ENCODE results near the gene ZNF732. TPM values are rescaled to one million over a fixed set of nuclear protein-coding genes. Genes with fewer than 3 reads are reported as not detected.

ZNF732 gene
- total and polyA plus RNA-seq, 9 of the 15 experiments (the other 6 are each of a cell fraction or from before 2014, with no cell fraction given): 0.06 to 0.36 (median 0.15) TPM; not detected in 1

- TF ChIP-seq ZNF707 (CRISPR knock-in tag; conservative IDR thresholded peaks at IDR 0.05): no peak
- TF ChIP-seq ZBTB1 (CRISPR knock-in tag; IDR thresholded peaks at IDR 0.05; ENCODE audit: borderline replicate concordance, low read depth): no peak
- TF ChIP-seq HINFP (tag; conservative IDR thresholded peaks at IDR 0.05; ENCODE audit: low read depth): no peak
- Histone ChIP-seq H3K4me3 (no peak overlapping the region), H2AFZ (ENCODE audit: low read depth, low read length) (no peak overlapping the region), H3K27me3 (ENCODE audit: control insufficient read depth in 2 of 2, insufficient read depth in 2 of 2, low read length in 2 of 2) (no peaks in the 10 kb centered on the region), H3K4me2 (ENCODE audit: insufficient read depth, low read length) (no peak overlapping the region), H3K9me3 (replicated peaks; ENCODE audit: control insufficient read depth, insufficient read depth, low read depth, low read length) (no peaks in the 10 kb centered on the region), H3K79me2 (ENCODE audit: control insufficient read depth, insufficient read depth, low read length) (no peaks in the 10 kb centered on the region), H3K27ac (ENCODE audit: extremely low read depth, low read depth, low read length) (no peak overlapping the region), H3K4me1 (replicated peaks in 1 of 2; ENCODE audit: control insufficient read depth in 2 of 2, insufficient read depth in 2 of 2, low read length in 2 of 2) (no peaks in the 10 kb centered on the region), H3K9ac (ENCODE audit: insufficient read depth in 1 of 2, low read depth in 2 of 2, low read length in 2 of 2) (no peak overlapping the region), H4K20me1 (replicated peaks; ENCODE audit: control insufficient read depth, insufficient read depth, low read length) (no peaks in the 10 kb centered on the region), H3K36me3 (ENCODE audit: control insufficient read depth, insufficient read depth, low read length) (no peaks in the 10 kb centered on the region), H3K9me1 (ENCODE audit: control insufficient read depth, insufficient read depth, low read length) (no peaks in the 10 kb centered on the region)
- no TSS peak for BruUV-seq (replicated peaks)
- intact Hi-C loops (cut with micrococcal nuclease): no loop called here
- ChIA-PET POLR2A (no interaction called here), CTCF (ENCODE audit: low intra/inter-chr PET ratio) (no interaction called here)
- ATAC-seq: no peak
- FAIRE-seq: no peak
- in situ Hi-C loops (cut with MboI): no loop called here
- WGBS (ENCODE audit: insufficient coverage, low coverage, missing lambda C conversion rate): 20% methylated on average over 1 of the region's 18 CpGs
- no peak for DNase-seq (ENCODE audit: extremely low read depth in 1 of 4, low spot score in 3 of 4)
These were observed 31.5 kb upstream of the ZNF732 start for GRCh38 chr4:336893-337142.

- POLR2A ChIA-PET: no interaction called here
- BruUV-seq (replicated peaks): no TSS peak
- Histone ChIP-seq H3K4me2 (ENCODE audit: insufficient read depth, low read length) (no peak overlapping the region), H2AFZ (ENCODE audit: low read depth, low read length) (no peak overlapping the region), H4K20me1 (replicated peaks; ENCODE audit: control insufficient read depth, insufficient read depth, low read length) (no peaks in the 10 kb centered on the region), H3K4me1 (replicated peaks in 1 of 2; ENCODE audit: control insufficient read depth in 2 of 2, insufficient read depth in 2 of 2, low read length in 2 of 2) (no peaks in the 10 kb centered on the region), H3K79me2 (ENCODE audit: control insufficient read depth, insufficient read depth, low read length) (no peaks in the 10 kb centered on the region), H3K27ac (ENCODE audit: extremely low read depth, low read depth, low read length) (no peak overlapping the region), H3K9me3 (replicated peaks; ENCODE audit: control insufficient read depth, insufficient read depth, low read depth, low read length) (no peaks in the 10 kb centered on the region), H3K9me1 (ENCODE audit: control insufficient read depth, insufficient read depth, low read length) (no peaks in the 10 kb centered on the region), H3K4me3 (no peak overlapping the region), H3K9ac (ENCODE audit: insufficient read depth in 1 of 2, low read depth in 2 of 2, low read length in 2 of 2) (no peak overlapping the region), H3K36me3 (ENCODE audit: control insufficient read depth, insufficient read depth, low read length) (no peaks in the 10 kb centered on the region), H3K27me3 (ENCODE audit: control insufficient read depth in 2 of 2, insufficient read depth in 2 of 2, low read length in 2 of 2) (no peaks in the 10 kb centered on the region)
- ATAC-seq (no peak), FAIRE-seq (no peak), DNase-seq (ENCODE audit: extremely low read depth in 1 of 4, low spot score in 3 of 4) (no peak)
- WGBS (ENCODE audit: insufficient coverage, low coverage, missing lambda C conversion rate): 42% methylated on average over 37 of the region's 71 CpGs
- CTCF ChIA-PET (ENCODE audit: low intra/inter-chr PET ratio): no interaction called here
- in situ Hi-C loops (cut with MboI): no loop called here
- intact Hi-C loops (cut with micrococcal nuclease): no loop called here
- TF ChIP-seq ZBTB8A (IDR thresholded peaks at IDR 0.05; ENCODE audit: partially characterized antibody) (no peak), CREB3L1 (IDR thresholded peaks at IDR 0.05; ENCODE audit: borderline replicate concordance, low read depth) (no peak), KDM1A (IDR thresholded peaks at IDR 0.05) (no peak), KAT8 (IDR thresholded peaks at IDR 0.05; ENCODE audit: low read depth) (no peak), ZMIZ1 (IDR thresholded peaks at IDR 0.05; ENCODE audit: low read depth in 2 of 2, low read length in 2 of 2) (no peak), CC2D1A (IDR thresholded peaks at IDR 0.05) (no peak)
These were observed 31.0 kb upstream of the ZNF732 start for GRCh38 chr4:336099-336892.

All from K562 (cell line).